MM.1S (cell line): Measurements from ENCODE around the gene FAM234B.

Source experiments
- DNase-seq: peaks from one replicate; pipeline ENCODE4 v3.0.0-alpha.2; 2015
- H2AFZ ChIP-seq: fragments of 300-600 bp; sonication (generic); 2 replicates; pipeline ENCODE4 v1.6.0; 2016; ENCODE audit warnings: antibody characterized with exemption, low read length
- H3F3A ChIP-seq: fragments of 300-600 bp; sonication (generic); 2 replicates; pipeline ENCODE4 v1.6.1; 2016; ENCODE audit warnings: mild to moderate bottlenecking, antibody characterized with exemption, low read length, moderate library complexity, mixed read lengths; ENCODE audit not compliant: insufficient read depth
- H3K27ac ChIP-seq: fragments of 300-600 bp; sonication (generic); 2 replicates; pipeline ENCODE4 v1.5.1; 2016; ENCODE audit warnings: mild to moderate bottlenecking, low read length
- H3K27me3 ChIP-seq: fragments of 300-600 bp; sonication (generic); replicated peaks from 2 replicates; pipeline ENCODE4 v1.6.0; 2016; ENCODE audit warnings: low read length; ENCODE audit not compliant: insufficient read depth
- H3K36me3 ChIP-seq: fragments of 300-600 bp; sonication (generic); replicated peaks from 2 replicates; pipeline ENCODE4 v1.6.1; 2016; ENCODE audit warnings: mild to moderate bottlenecking, low read length, mixed read lengths; ENCODE audit not compliant: insufficient read depth
- H3K4me1 ChIP-seq: fragments of 300-600 bp; sonication (generic); 2 replicates; pipeline ENCODE4 v1.6.1; 2016; ENCODE audit warnings: low read length, mixed read lengths
- H3K4me2 ChIP-seq: fragments of 300-600 bp; sonication (generic); 2 replicates; pipeline ENCODE4 v1.6.0; 2016; ENCODE audit warnings: low read depth, low read length
- H3K4me3 ChIP-seq: fragments of 300-600 bp; sonication (generic); 2 replicates; pipeline ENCODE4 v1.5.1; 2016; ENCODE audit warnings: low read length, mixed read lengths
- H3K79me2 ChIP-seq: fragments of 300-600 bp; sonication (generic); 2 replicates; pipeline ENCODE4 v1.6.1; 2016; ENCODE audit warnings: mixed run types, low read length, mixed read lengths
- H3K9ac ChIP-seq: fragments of 300-600 bp; sonication (generic); 2 replicates; pipeline ENCODE4 v1.6.1; 2016; ENCODE audit warnings: low read length, mixed read lengths
- H3K9me2 ChIP-seq: fragments of 300-600 bp; sonication (generic); replicated peaks from 2 replicates; pipeline ENCODE4 v1.6.1; 2016; ENCODE audit warnings: mild to moderate bottlenecking, low read length, mixed read lengths; ENCODE audit not compliant: insufficient read depth
- H3K9me3 ChIP-seq: fragments of 300-600 bp; sonication (generic); replicated peaks from 2 replicates; pipeline ENCODE4 v1.6.1; 2016; ENCODE audit warnings: mild to moderate bottlenecking, low read length, mixed read lengths; ENCODE audit not compliant: insufficient read depth
- H4K20me1 ChIP-seq: fragments of 300-600 bp; sonication (generic); 2 replicates; pipeline ENCODE4 v1.6.1; 2016; ENCODE audit warnings: mild to moderate bottlenecking, low read length, moderate library complexity, mixed read lengths; ENCODE audit not compliant: insufficient read depth
- CTCF ChIP-seq: fragments of 300-600 bp; sonication (generic); IDR thresholded peaks from 2 replicates; pipeline ENCODE4 v1.5.1; 2016; ENCODE audit warnings: antibody characterized with exemption, low read length, mixed read lengths
- EZH2 ChIP-seq: fragments of 300-600 bp; sonication (generic); optimal IDR thresholded peaks from 2 replicates; pipeline ENCODE3; 2017; ENCODE audit warnings: low read depth, mild to moderate bottlenecking, antibody characterized with exemption, low read length, mixed read lengths
- EZH2phosphoT487 ChIP-seq: fragments of 300-600 bp; sonication (generic); IDR thresholded peaks from 2 replicates; pipeline ENCODE4 v1.6.1; 2018; ENCODE audit warnings: antibody characterized with exemption, low read length

The FAM234B gene

DNA sequence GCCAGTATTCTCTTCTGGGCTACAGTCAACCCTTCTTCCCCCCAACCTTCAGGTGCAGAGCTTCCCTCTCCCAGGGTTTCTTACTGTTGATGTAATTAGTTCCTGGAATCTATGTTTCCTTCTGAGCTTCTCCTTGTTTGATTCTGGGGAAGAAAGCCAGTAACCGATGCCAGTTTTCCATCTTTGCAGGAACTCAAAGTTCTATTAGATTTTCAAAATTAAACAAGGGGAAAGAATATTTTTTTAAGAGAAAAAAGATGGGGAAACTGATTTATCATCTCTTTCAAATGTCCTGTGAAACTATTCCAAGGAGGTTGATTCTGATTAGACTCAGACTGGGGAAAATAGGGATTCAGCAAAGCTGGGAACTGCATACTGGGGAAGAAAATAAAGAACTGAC is 17.9 kb upstream of the FAM234B start:
- Histone ChIP-seq H3K9ac (no peak overlapping the region), H2AFZ (no peak overlapping the region), H3K4me3 (no peak overlapping the region), H3F3A (no peaks in the 10 kb centered on the region), H3K9me3 (no peaks in the 10 kb centered on the region), H3K27ac (no peak overlapping the region), H3K4me1 (0 out of 2 replicates have a peak, but pooled peaks cover 6% of the 10 kb centered on the region), H3K36me3 (no peaks in the 10 kb centered on the region), H3K4me2 (no peak overlapping the region), H4K20me1 (no peaks in the 10 kb centered on the region), H3K9me2 (no peaks in the 10 kb centered on the region), H3K79me2 (no peaks in the 10 kb centered on the region), H3K27me3 (no peaks in the 10 kb centered on the region)
- TF ChIP-seq EZH2 (no peak), EZH2phosphoT487 (no peak), CTCF (no peak)
- no peak for DNase-seq

GRCh38 chr12:13027032-13027431 is 17.1 kb upstream of the FAM234B start:
- Histone ChIP-seq H3F3A (no peaks in the 10 kb centered on the region), H3K4me1 (0 out of 2 replicates have a peak, but pooled peaks cover 6% of the 10 kb centered on the region), H3K27ac (no peak overlapping the region), H3K4me2 (no peak overlapping the region), H3K36me3 (no peaks in the 10 kb centered on the region), H3K4me3 (no peak overlapping the region), H3K27me3 (no peaks in the 10 kb centered on the region), H3K9me2 (no peaks in the 10 kb centered on the region), H2AFZ (no peak overlapping the region), H3K79me2 (no peaks in the 10 kb centered on the region), H4K20me1 (no peaks in the 10 kb centered on the region), H3K9me3 (no peaks in the 10 kb centered on the region), H3K9ac (no peak overlapping the region)
- DNase-seq = no peak
- TF ChIP-seq EZH2 (no peak), CTCF (no peak), EZH2phosphoT487 (no peak)

DNA sequence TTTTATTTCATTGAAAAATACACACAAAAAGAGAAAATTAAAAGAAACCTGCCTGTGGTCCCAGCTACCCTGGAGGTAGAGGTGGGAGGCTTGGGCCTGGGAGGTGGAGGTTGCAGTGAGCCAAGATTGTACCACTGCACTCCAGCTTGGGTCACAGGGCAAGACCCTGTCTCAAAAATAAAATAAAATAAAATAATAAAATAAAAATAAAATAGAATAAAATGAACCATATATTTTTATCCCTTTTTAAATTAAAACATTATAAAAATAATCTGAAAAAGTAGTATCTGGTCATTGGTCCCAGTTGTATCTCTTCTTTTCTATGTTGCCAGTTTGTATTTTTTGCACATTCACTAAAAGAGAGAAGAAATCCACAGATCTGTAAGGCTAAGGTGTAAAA is 16.7 kb upstream of the FAM234B start:
- TF ChIP-seq EZH2phosphoT487 = no peak
- no peak for TF ChIP-seq CTCF
- TF ChIP-seq EZH2 = no peak
- no peak for DNase-seq
- H3K36me3 ChIP-seq = no peaks in the 10 kb centered on the region
- no peak overlapping the region for H2AFZ ChIP-seq
- no peak overlapping the region for H3K4me3 ChIP-seq
- no peak overlapping the region for H3K4me2 ChIP-seq
- no peaks in the 10 kb centered on the region for H3K9me2 ChIP-seq
- H3K27me3 ChIP-seq = no peaks in the 10 kb centered on the region
- no peaks in the 10 kb centered on the region for H3K79me2 ChIP-seq
- no peak overlapping the region for H3K27ac ChIP-seq
- H3K9me3 ChIP-seq = no peaks in the 10 kb centered on the region
- H3K9ac ChIP-seq = no peak overlapping the region
- H3F3A ChIP-seq = no peaks in the 10 kb centered on the region
- H3K4me1 ChIP-seq = 0 out of 2 replicates have a peak, but pooled peaks cover 6% of the 10 kb centered on the region
- no peaks in the 10 kb centered on the region for H4K20me1 ChIP-seq
